Mononuclear cell (primary cell): ENCODE results near the gene PLPPR3. TPM values are rescaled to one million over a fixed set of nuclear protein-coding genes. Genes with fewer than 3 reads are reported as not detected.

Experiments
- H3K27me3 ChIP-seq: 2 replicates; pipeline ENCODE4 v1.6.0; 2011; ENCODE audit warnings: low read length, control low read depth; ENCODE audit not compliant: insufficient read depth
- H3K4me1 ChIP-seq: 2 replicates; pipeline ENCODE4 v1.5.1; 2011; ENCODE audit warnings: mild to moderate bottlenecking, low read length, control low read depth; ENCODE audit not compliant: insufficient read depth
- H3K4me3 ChIP-seq: 2 replicates; pipeline ENCODE4 v1.5.1; 2011; ENCODE audit warnings: mild to moderate bottlenecking, low read length, moderate library complexity
- H3K9me3 ChIP-seq: 2 replicates; pipeline ENCODE4 v1.5.1; 2011; ENCODE audit warnings: low read depth, mild to moderate bottlenecking, control low read depth, low read length
- total RNA-seq: library from RNA; depleted of rRNA; stranded (reverse); fragments of >200 nt; gene quantifications from one replicate; pipeline ENCODE4 v1.2.3, GENCODE V29; 2012

PLPPR3 gene
- total RNA-seq, 1 donor = not detected

DNA sequence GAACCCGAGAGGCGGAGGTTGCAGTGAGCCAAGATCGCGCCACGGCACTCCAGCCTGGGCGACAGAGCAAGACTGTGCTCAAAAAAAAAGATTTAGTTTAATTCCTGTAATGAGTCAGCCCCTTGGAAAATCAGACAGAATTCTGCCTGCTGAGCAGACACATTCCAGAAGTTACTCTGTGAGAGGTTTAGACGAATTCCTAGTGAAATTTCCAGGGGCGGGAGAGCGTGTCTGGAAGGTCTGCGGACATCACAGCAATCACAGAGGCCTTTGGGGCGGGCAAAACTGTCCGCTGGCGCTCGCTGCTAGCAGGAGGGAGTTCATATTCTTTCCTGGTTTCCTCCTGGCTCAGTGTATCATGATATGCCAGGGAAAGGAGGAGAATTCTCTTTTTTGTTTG, 53.3 kb downstream of the PLPPR3 start:
- H3K27me3 ChIP-seq = no peaks in the 10 kb centered on the region
- no peaks in the 10 kb centered on the region for H3K9me3 ChIP-seq
- H3K4me1 ChIP-seq = no peaks in the 10 kb centered on the region

DNA sequence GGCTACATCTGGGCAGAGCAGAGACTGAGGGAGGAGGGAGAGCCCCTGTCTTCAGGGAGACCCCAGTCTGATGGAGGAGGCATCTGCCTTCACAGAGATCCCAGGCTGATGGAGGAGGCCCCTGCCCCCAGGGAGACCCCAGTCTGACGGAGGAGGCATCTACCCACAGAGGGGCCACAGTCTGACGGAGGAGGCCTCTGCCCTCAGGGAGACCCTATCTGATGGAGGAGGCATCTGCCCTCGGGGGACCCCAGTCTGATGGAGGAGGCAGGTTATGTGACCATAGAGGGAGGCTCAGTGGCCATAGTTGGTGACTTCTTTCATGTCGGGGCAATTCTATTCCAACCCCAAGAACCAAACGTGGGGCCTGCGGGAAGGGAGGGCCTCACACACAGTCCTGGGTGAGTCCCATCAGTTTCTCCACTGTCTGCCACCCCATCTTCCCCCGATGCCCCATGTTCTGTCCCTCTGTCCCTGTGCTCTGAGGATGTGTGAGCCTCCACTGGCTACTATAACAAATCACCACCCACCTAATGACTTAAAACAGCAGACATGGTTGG, 56.5 kb downstream of the PLPPR3 start:
- Histone ChIP-seq H3K4me3 (no peak overlapping the region), H3K4me1 (no peaks in the 10 kb centered on the region), H3K27me3 (no peaks in the 10 kb centered on the region), H3K9me3 (no peaks in the 10 kb centered on the region)

More for the DNA sequence above, 53.3 kb downstream of the PLPPR3 start:
- H3K4me3 ChIP-seq = no peak overlapping the region

DNA sequence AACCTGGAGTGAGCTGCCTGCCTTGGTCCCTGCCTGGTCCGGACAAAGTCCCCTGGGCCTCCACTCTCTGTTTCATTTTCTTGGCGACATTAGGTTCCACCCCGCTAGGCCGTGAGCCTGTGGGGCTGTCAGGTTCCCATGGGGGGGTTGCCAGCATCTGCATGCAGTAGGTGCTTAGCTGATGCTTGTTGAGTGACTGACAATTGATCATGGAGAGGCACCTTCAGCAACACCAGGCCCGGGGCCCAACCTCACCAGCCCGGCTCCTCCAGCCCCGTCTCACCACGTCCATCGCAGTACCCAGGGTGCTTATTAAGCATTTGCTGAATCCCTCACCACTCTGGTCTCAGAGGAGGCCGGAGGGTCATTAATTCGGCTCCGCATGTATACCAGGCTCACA, 57.5 kb downstream of the PLPPR3 start:
- Histone ChIP-seq H3K4me1 (no peaks in the 10 kb centered on the region), H3K9me3 (no peaks in the 10 kb centered on the region), H3K4me3 (no peak overlapping the region), H3K27me3 (no peaks in the 10 kb centered on the region)

DNA sequence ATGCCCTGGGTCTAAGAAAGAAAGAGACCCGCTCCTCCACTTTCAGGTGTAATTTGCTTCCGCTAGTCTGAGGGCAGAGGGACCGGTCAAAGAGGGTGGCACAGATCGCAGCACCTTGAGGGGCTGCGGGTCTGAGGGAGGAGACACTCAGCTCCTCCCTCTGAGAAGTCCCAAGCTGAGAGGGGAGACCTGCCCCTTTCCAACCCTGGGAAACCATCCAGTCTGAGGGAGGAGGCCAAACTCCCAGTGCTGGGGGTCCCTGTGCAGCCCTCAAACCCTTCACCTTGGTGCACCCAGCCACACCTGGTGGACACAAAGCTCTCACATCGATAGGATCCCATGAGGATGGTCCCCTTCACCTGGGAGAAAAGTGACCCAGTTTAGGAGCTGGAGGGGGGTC, 57.9 kb downstream of the PLPPR3 start:
- H3K27me3 ChIP-seq = no peaks in the 10 kb centered on the region
- H3K4me1 ChIP-seq = no peaks in the 10 kb centered on the region
- H3K4me3 ChIP-seq = no peak overlapping the region
- H3K9me3 ChIP-seq = no peaks in the 10 kb centered on the region

DNA sequence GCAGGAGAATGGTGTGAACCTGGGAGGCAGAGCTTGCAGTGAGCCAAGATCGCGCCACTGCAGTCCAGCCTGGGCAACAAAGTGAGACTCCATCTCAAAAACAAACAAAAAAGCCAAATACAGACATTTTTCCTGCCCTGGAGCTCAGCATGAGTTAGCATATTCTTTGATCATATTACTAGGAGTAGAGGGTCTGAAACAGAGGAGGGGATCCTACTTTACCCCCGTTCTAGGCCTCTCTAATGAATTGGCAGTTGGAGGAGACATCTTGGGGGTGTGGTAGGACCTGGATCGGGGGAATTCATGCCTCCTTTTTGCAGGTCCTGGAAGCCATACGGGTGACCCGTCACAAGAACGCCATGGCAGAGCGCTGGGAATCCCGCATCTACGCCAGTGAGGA, 58.6 kb downstream of the PLPPR3 start:
- no peak overlapping the region for H3K4me3 ChIP-seq
- H3K27me3 ChIP-seq = no peaks in the 10 kb centered on the region
- H3K9me3 ChIP-seq = no peaks in the 10 kb centered on the region
- H3K4me1 ChIP-seq = no peaks in the 10 kb centered on the region

Other genes with a start within 250 kb of the PLPPR3 start
- 94.2 TPM for gene BSG, start 249.4 kb downstream of the PLPPR3 start, total RNA-seq
- gene HCN2, start 232.1 kb downstream of the PLPPR3 start, total RNA-seq = 0.21 TPM
- gene POLRMT, start 188.4 kb downstream of the PLPPR3 start, total RNA-seq = 16.8 TPM
- 0.10 TPM for gene FGF22, start 182.1 kb downstream of the PLPPR3 start, total RNA-seq
- gene RNF126, start 158.7 kb downstream of the PLPPR3 start, total RNA-seq = 80.6 TPM
- 0.73 TPM for gene FSTL3, start 145.6 kb downstream of the PLPPR3 start, total RNA-seq
- gene PRSS57, start 126.5 kb downstream of the PLPPR3 start, total RNA-seq = 5.4 TPM
- not detected for gene PALM, start 113.0 kb downstream of the PLPPR3 start, total RNA-seq
- not detected for gene MISP, start 70.8 kb downstream of the PLPPR3 start, total RNA-seq
- 109 TPM for gene PTBP1, start 24.5 kb downstream of the PLPPR3 start, total RNA-seq
- gene AZU1, start 5.9 kb upstream of the PLPPR3 start, total RNA-seq = 0.31 TPM
- 0.31 TPM for gene PRTN3, start 19.0 kb upstream of the PLPPR3 start, total RNA-seq
- gene ELANE, start 30.3 kb upstream of the PLPPR3 start, total RNA-seq = 0.63 TPM
- gene CFD, start 37.7 kb upstream of the PLPPR3 start, total RNA-seq = 148 TPM
- 15.2 TPM for gene MED16, start 71.2 kb upstream of the PLPPR3 start, total RNA-seq
- gene RNU6-9, start 71.5 kb upstream of the PLPPR3 start, total RNA-seq = not detected
- gene R3HDM4, start 91.3 kb upstream of the PLPPR3 start, total RNA-seq = 134 TPM
- 0.10 TPM for gene KISS1R, start 95.4 kb upstream of the PLPPR3 start, total RNA-seq
- 8.0 TPM for gene ARID3A, start 104.1 kb upstream of the PLPPR3 start, total RNA-seq
- 15.1 TPM for gene WDR18, start 162.4 kb upstream of the PLPPR3 start, total RNA-seq
- gene GRIN3B, start 178.5 kb upstream of the PLPPR3 start, total RNA-seq = 0.21 TPM
- 83.0 TPM for gene TMEM259, start 199.2 kb upstream of the PLPPR3 start, total RNA-seq
- gene RNU6-2, start 199.6 kb upstream of the PLPPR3 start, total RNA-seq = not detected
- 152 TPM for gene CNN2, start 204.7 kb upstream of the PLPPR3 start, total RNA-seq
- 28.2 TPM for gene ABCA7, start 218.2 kb upstream of the PLPPR3 start, total RNA-seq
- gene ARHGAP45, start 245.2 kb upstream of the PLPPR3 start, total RNA-seq = 261 TPM